ENCODE results near the gene GTF3C6.
"Not testable (repeated sequence)": the region's sequence is repeated elsewhere in the genome, so short reads cannot be mapped to it uniquely, and the experiment has no call there.

DNA sequence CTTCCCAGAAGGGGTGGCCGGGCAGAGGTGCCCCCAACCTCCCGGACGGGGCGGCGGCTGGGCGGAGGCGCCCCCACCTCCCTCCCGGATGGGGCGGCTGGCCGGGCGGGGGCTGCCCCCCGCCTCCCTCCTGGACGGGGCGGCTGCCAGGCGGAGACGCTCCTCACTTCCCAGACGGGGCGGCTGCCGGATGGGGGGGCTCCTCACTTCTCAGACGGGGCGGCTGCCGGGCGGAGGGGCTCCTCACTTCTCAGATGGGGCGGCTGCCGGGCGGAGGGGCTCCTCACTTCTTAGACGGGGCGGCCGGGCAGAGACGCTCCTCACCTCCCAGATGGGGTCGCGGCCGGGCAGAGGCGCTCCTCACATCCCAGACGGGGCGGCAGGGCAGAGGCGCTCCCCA lies 58.7 kb downstream of the GTF3C6 start:
- not testable (repeated sequence) for TF ChIP-seq POLR2A (IDR thresholded peaks at IDR 0.05; ENCODE audit: low read depth); EP300 (IDR thresholded peaks at IDR 0.05)
- TF ChIP-seq, protein P1, sequence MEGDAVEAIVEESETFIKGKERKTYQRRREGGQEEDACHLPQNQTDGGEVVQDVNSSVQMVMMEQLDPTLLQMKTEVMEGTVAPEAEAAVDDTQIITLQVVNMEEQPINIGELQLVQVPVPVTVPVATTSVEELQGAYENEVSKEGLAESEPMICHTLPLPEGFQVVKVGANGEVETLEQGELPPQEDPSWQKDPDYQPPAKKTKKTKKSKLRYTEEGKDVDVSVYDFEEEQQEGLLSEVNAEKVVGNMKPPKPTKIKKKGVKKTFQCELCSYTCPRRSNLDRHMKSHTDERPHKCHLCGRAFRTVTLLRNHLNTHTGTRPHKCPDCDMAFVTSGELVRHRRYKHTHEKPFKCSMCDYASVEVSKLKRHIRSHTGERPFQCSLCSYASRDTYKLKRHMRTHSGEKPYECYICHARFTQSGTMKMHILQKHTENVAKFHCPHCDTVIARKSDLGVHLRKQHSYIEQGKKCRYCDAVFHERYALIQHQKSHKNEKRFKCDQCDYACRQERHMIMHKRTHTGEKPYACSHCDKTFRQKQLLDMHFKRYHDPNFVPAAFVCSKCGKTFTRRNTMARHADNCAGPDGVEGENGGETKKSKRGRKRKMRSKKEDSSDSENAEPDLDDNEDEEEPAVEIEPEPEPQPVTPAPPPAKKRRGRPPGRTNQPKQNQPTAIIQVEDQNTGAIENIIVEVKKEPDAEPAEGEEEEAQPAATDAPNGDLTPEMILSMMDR (IDR thresholded peaks at IDR 0.05), result not testable (repeated sequence)

All from esophagus muscularis mucosa (tissue), 4 donors.